ENCODE measurements around the gene THBS4.

- TF ChIP-seq POLR2AphosphoS5 (IDR thresholded peaks at IDR 0.05; ENCODE audit: borderline replicate concordance, low read depth, low read length): no peak
- TF ChIP-seq EZH2 (IDR thresholded peaks at IDR 0.05): no peak
Observed at GRCh38 chr5:79999722-80000121, 35.4 kb upstream of the THBS4 start.
